Measurements from ENCODE around the gene ADM5. TPM values are rescaled to one million over a fixed set of nuclear protein-coding genes. Genes with fewer than 3 reads are reported as not detected.

The ADM5 gene
- total RNA-seq, 1 experiment from 2014 or later, result 4.7 TPM

DNA sequence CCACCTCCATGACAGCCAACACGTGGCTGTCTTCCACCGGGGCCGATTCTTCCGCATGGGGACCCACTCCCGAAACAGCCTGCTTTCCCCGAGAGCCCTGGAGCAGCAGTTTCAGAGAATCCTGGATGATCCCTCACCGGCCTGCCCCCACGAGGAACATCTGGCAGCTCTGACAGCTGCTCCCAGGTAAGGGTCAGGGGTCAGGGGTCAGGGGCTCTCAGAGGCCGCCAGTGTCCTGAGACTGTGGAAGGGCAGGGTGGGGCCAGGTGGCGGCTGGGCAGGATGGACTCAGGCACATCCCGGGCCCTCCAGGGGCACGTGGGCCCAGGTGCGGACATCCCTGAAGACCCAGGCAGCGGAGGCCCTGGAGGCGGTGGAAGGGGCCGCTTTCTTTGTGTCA lies 16.5 kb downstream of the ADM5 start:
- in situ Hi-C loops (cut with HindIII; ENCODE audit: low pct_unique_long_range_greater_than_20kb, low sequenced_read_pairs) (no loop called here), intact Hi-C loops (cut with micrococcal nuclease; ENCODE audit: unreplicated experiment) (no loop called here)
- Histone ChIP-seq H3K27me3 (ENCODE audit: control insufficient read depth, insufficient read depth, low read length) (no peaks in the 10 kb centered on the region), H3K9me3 (ENCODE audit: control insufficient read depth, insufficient read depth, low read depth, low read length) (no peaks in the 10 kb centered on the region), H3K27ac (ENCODE audit: low read length) (no peak overlapping the region), H3K4me3 (ENCODE audit: low read depth in 2 of 2, low read length in 2 of 2) (no peak overlapping the region), H3K36me3 (ENCODE audit: control insufficient read depth, insufficient read depth, low read length) (no peaks in the 10 kb centered on the region), H3K4me1 (ENCODE audit: control insufficient read depth, insufficient read depth, low read length) (no peaks in the 10 kb centered on the region)
- TF ChIP-seq, protein P1, sequence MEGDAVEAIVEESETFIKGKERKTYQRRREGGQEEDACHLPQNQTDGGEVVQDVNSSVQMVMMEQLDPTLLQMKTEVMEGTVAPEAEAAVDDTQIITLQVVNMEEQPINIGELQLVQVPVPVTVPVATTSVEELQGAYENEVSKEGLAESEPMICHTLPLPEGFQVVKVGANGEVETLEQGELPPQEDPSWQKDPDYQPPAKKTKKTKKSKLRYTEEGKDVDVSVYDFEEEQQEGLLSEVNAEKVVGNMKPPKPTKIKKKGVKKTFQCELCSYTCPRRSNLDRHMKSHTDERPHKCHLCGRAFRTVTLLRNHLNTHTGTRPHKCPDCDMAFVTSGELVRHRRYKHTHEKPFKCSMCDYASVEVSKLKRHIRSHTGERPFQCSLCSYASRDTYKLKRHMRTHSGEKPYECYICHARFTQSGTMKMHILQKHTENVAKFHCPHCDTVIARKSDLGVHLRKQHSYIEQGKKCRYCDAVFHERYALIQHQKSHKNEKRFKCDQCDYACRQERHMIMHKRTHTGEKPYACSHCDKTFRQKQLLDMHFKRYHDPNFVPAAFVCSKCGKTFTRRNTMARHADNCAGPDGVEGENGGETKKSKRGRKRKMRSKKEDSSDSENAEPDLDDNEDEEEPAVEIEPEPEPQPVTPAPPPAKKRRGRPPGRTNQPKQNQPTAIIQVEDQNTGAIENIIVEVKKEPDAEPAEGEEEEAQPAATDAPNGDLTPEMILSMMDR (IDR thresholded peaks at IDR 0.05), result no peak
- TF ChIP-seq REST (IDR thresholded peaks at IDR 0.05; ENCODE audit: insufficient read depth in 1 of 2, low read depth in 2 of 2, low read length in 1 of 2) (no peak), TCF7L2 (IDR thresholded peaks at IDR 0.05; ENCODE audit: low read depth, low read length) (no peak), POLR2AphosphoS5 (IDR thresholded peaks at IDR 0.05; ENCODE audit: low read depth, low read length) (no peak), SIN3A (IDR thresholded peaks at IDR 0.05; ENCODE audit: borderline replicate concordance, insufficient read depth, low read depth, low read length) (no peak)
- ChIA-PET POLR2A (no interaction called here), CTCF (no interaction called here)
- ATAC-seq, result no peak
- no peak for DNase-seq (ENCODE audit: low read depth, low spot score)
- no TSS peak for BruUV-seq (replicated peaks)

- no peak for TF ChIP-seq REST (IDR thresholded peaks at IDR 0.05; ENCODE audit: insufficient read depth in 1 of 2, low read depth in 2 of 2, low read length in 1 of 2)
- TF ChIP-seq SIN3A (IDR thresholded peaks at IDR 0.05; ENCODE audit: borderline replicate concordance, insufficient read depth, low read depth, low read length), result no peak
- TF ChIP-seq TCF7L2 (IDR thresholded peaks at IDR 0.05; ENCODE audit: low read depth, low read length), result no peak
- no peak for TF ChIP-seq POLR2AphosphoS5 (IDR thresholded peaks at IDR 0.05; ENCODE audit: low read depth, low read length)
- TF ChIP-seq, protein P1 (IDR thresholded peaks at IDR 0.05), result no peak
- ChIA-PET CTCF (no interaction called here), POLR2A (no interaction called here)
- DNase-seq (ENCODE audit: low read depth, low spot score) (no peak), ATAC-seq (0 out of 2 replicates have a peak, but pooled peaks have one; percentile 33)
- Histone ChIP-seq H3K36me3 (ENCODE audit: control insufficient read depth, insufficient read depth, low read length) (no peaks in the 10 kb centered on the region), H3K9me3 (ENCODE audit: control insufficient read depth, insufficient read depth, low read depth, low read length) (no peaks in the 10 kb centered on the region), H3K4me3 (ENCODE audit: low read depth in 2 of 2, low read length in 2 of 2) (no peak overlapping the region), H3K27ac (ENCODE audit: low read length) (no peak overlapping the region), H3K4me1 (ENCODE audit: control insufficient read depth, insufficient read depth, low read length) (no peaks in the 10 kb centered on the region), H3K27me3 (ENCODE audit: control insufficient read depth, insufficient read depth, low read length) (no peaks in the 10 kb centered on the region)
- in situ Hi-C loops (cut with HindIII; ENCODE audit: low pct_unique_long_range_greater_than_20kb, low sequenced_read_pairs) (no loop called here), intact Hi-C loops (cut with micrococcal nuclease; ENCODE audit: unreplicated experiment) (no loop called here)
- BruUV-seq (replicated peaks), result no TSS peak
These were observed 21.1 kb downstream of the ADM5 start for GRCh38 chr19:49710372-49710951.

Measured in Panc1 (cell line).